Activated CD8-positive, alpha-beta memory T cell treated with anti-CD3 and anti-CD28 coated beads, Interleukin-2, amount 50 U/mL, for 4 hours (primary cell): ENCODE measurements around the gene PDZD2.
A peak's percentile ranks its signal among the peaks of the same experiment; 100 is the strongest.
"Not testable (repeated sequence)": the region's sequence is repeated elsewhere in the genome, so short reads cannot be mapped to it uniquely, and the experiment has no call there.

Experiments used
- DNase-seq: peaks from one replicate; pipeline ENCODE4 v3.0.0-alpha.2; 2020

Gene PDZD2

DNA sequence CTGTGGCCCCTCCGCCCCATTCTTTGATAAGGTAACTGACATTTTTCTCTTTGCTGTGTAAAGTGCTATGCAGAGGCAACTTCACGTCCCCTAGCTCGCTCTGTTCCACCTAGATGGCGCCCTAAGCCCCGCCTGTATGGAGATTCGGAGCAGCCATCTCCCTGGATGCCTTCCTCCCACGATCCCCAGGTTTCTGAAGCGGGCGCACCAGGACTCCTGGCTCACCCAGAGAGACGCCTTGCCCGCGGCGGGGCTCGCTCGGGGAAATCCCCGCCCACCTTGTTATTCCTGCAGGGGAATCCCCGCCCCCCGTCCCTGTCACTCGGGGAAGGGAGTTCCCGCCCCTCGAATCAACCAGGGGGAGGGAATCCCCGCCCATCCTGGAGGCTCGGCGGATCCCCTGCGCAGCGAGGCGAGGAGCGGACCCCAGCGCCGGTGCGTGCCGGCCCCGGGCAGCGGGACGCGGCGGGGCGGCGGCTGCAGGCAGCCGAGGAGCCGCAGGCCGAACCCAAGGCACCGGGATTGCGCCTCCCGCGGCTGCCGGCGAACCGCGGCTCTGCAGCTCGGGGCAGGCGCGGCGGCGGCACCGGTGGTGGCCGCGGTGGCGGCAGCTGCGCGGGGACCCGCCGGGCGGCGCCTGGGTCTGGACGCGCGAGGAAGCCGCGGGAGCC lies at the start of gene PDZD2:
Gene PDZD2, plus strand, starts transcription at position 384 of the 671 bp plus-strand sequence.
- DNase-seq = peak; percentile 81

DNA sequence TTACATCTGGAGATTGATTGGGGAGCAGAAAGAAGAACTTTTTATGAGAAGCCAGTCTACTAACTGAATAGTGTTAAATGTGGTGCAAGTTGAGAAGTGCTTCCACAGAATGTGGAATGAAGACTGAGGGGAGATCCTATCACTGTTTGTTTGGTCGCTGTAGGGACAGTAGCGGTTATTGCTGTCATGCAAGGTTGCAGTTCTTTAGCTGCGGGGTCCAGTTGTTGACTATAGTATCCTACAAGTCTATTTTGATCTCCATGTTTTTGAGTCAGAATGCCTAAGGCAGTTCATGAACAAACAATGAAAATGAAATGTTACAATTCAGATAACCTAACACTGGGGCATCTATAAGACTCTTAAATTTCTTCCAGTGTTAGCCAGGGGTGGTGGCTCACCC lies 45.3 kb upstream of the PDZD2 start:
- no peak for DNase-seq

DNA sequence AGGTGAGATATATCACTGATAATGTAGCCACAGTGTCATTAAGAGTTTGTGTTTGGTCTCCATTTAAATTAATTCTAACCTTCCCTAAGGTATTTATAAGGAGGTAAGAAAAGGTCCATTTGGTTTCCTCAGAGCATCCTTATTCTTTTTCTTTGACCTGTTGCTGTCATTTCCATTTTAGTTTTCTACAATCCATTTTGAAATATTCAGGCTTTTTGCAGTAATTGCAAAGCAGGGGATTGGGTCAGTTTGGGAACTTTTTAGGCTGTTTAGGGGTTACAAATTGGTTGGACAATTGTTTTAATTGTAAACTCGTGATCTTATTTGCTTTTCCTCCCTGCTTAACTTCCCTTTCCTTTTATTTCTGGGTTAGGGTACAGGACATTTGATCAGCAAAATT lies 42.6 kb upstream of the PDZD2 start:
- no peak for DNase-seq

DNA sequence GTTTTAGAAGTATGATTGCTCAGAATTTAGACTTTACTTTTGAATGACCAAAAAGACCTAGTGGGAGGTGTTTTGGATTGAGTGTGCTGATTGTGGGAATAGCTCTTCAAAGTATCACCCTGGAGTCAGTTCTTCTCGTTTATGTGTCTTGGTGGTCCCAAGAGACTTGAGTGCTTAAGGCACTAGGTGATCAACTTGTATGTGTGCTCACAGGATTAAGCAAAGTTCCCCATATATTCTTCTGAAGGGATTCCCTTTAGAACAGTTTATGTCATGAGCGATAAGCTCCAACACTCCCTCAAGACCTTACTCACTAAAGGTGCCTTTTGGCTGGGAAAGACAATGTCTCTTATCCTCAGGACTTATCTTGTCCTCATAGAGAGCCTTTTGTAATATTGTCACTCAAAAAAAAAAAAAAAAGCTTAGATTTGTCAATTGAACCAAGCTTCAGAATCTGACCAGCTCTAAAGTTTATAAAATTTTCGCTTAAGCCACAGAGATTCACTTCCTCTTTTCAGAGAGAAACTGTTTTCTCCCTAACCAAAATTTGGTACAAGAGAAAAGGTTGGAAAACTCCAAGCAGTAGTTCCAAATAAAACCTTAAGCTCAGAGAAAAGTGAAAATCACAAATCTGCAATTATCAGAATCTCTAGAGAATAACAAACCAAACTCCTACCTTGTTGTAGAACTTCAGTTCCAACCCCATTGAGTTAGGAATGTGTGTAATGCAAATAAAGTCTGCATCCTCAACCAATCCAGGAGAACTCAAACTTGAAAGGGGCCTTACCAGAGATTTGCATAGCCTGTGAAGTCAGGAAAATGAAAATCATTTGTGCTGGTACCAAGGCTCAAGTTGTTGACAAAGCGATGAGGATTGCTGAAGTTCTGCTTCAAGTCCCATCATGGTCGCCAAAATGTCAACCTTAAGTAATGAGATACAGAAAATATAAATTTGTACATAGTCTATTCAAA lies 40.0 kb upstream of the PDZD2 start:
- DNase-seq = no peak

GRCh38 chr5:31602305-31602704 lies 36.6 kb upstream of the PDZD2 start:
- DNase-seq = not testable (repeated sequence)

- no peak for DNase-seq
These were observed 34.7 kb upstream of the PDZD2 start for GRCh38 chr5:31604240-31604639.

DNA sequence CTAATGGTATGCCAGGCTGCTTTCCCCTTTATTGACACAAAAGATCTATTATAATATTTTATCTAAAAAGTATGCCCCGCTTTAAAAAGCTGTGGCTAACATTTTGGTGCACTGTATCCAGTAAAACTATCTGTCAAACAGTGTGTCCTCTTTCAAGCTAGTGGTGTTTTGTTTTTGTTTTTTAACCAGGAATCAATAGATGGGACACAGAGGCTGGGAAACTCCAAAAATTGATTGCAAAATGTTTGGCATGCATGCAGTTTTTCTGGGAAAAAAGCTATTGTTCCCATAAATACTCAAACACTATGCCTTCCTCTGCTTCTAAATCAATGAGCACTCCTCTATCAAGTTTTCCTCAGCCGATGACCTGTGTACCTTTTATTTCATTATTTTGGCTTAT lies 34.3 kb upstream of the PDZD2 start:
- no peak for DNase-seq

- no peak for DNase-seq
These were observed 33.0 kb upstream of the PDZD2 start for GRCh38 chr5:31605920-31606319.

DNA sequence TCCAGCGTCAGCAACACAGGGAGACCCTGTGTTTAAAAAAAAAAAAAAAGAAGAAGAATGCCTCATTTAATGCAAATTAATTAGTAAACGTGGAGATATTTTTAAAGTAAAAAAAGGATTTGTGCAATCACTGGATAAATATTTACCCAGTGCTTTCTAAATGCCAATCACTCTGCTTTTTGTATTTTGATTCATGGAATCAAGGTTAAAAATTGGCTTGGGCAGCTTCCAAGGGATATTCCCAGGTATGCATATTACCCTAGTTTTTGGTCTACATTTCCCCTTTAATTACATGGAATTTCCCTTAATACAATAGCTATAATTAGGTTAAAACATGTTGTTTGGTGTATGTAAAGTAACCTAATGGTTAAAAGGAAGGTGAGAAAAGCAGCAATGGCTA lies 31.4 kb upstream of the PDZD2 start:
- DNase-seq = no peak

- no peak for DNase-seq
These were observed 27.9 kb upstream of the PDZD2 start for GRCh38 chr5:31611002-31611401.

- DNase-seq = no peak
These were observed 25.3 kb upstream of the PDZD2 start for GRCh38 chr5:31613651-31614050.

DNA sequence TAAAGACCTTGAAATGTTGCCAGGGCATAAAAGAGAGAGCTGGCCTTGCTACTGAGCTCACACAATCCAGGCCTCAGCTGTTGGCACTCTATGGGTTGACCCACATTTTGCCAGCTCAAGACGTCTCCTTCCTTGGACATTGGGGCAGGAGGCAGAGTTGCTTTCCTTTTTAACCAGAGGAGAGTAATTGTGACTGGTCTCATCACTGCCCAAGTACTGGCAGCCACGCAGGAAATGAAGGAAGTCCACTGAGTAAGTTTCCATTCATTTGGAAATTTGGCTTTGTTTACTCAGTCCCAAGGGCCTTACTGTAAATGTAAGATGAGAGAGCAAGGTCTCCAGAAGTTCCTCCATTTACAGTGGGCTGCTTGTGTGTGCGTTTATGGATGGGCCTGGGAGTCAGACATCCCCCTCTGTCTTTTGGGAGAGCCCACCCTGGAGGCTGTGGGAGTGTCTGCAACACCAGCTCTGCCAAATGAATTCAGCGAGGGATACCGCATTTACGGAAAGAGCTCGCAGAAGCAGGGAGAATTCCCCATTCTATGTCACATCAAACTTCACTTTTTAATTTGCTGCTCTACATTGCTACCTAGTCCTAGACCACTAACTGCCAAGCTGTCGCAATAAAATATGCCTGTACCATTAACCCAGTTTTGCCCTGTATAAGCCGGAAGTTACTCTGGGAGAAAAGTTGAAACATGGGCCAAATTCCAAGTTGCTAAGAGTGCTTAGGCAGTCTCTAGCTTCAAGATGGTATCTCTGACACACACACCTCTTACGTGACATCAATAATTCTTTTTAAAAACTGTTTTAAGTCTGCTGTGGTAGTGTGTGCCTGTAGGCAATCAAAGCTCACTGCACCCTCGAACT lies 24.5 kb upstream of the PDZD2 start:
- no peak for DNase-seq

DNA sequence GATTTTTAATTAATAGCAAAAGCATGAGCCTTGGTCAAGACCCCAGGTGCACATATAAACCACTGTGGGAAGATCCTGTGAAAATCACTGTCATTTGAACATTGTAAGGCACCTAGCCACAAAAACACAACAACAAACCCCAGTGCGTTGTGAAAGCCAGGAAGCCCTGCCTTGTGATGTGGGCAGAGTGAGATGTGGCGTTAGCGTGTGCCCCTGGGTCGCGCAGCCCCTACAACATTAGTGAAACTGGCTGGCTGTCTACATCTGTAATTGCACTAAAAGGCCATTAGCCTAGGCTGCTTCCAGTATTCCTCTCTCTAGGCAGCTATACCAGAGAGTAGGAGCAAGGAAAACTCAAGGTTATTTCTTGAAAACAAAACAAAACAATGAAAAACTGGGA lies 21.1 kb upstream of the PDZD2 start:
- no peak for DNase-seq

GRCh38 chr5:31620026-31620425 lies 18.9 kb upstream of the PDZD2 start:
- DNase-seq = no peak

DNA sequence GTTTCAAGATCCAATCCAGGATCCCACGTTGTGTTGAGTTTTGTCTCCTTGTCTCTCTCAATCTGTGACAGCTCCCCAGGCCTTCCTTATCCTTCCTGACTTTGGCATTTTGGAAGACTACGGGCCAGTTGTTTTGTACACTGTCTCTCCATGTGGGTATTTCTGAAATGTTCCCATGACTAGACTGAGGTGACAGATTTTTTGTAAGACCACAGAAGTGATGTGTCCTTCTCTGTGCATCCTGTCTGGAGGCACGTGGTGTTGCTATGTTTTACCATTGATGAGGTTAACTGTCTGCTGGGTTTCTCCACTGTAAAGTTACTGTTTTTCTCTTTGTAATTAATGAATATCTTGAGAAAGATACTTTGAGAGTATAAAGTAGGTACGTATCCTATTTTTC lies 15.7 kb upstream of the PDZD2 start:
- DNase-seq = no peak

GRCh38 chr5:31625394-31625793 lies 13.5 kb upstream of the PDZD2 start:
- DNase-seq = no peak

DNA sequence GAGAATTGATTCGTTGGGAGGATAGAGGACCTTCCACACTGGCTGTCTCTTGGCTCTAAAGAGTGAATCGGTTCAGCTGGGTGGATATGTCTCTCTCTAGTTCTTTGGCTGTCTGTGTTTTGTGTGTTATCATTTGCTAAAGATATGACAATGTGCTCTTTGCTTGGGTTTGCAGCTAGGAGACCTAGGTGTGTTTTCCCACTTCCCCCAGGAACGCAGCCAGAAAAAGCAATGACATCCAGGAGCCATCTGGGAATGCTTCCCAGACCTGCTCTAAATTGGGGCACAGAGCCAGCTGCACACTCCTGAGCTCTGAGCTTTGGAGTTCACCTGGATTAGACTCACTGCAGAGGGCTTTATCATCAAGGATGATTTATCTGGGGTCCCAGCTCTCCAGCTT lies 12.8 kb upstream of the PDZD2 start:
- DNase-seq = no peak

DNA sequence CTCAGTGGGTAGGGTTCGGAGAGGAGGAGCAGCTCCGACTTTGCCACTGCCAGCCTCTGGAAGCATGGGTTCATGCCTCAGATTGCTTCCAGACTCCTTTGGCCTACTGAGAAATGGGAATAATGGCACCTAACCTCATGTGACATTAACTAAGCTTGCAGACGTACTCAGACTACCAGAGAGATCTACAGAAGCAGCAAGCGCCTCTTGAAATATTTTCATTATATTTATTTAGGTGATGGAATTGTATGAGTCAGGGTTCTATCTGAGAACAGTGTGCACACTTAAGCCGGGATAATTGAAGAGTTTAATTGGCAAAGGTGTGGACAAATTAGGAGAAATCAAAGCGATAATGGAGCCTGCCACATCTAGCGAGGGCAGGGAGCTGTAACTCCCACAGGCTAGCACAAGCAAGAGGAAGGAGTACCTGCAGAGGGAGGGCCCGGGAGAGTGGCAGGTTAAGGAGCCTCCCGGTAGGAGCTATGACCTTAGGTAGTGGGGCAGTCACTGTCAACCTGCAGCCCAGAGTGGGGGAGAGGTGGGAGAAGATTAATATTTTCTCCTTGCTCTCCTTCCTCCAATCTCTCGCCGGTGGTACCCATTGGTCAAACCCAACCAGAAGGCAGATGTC lies 12.2 kb upstream of the PDZD2 start:
- DNase-seq = no peak

DNA sequence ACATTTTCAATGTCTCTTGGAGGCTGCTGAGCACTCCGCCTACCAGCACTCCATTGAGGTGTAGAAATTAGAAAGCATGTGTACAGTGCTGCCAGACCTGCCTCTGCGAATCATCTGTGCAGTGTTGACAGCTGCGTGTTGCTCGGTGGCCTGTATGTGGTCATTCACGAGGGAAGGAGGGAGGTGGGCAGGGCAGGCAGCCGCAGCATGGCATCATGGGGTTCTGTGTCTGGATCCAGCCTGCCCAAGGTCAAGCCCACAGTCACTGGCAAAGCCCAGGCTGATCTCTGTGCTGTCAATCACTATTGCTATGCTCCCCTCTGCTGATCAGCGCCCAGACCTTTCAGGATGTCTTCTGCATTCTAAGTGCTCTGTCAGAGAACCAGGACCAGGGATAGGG lies 8.0 kb upstream of the PDZD2 start:
- DNase-seq = no peak

DNA sequence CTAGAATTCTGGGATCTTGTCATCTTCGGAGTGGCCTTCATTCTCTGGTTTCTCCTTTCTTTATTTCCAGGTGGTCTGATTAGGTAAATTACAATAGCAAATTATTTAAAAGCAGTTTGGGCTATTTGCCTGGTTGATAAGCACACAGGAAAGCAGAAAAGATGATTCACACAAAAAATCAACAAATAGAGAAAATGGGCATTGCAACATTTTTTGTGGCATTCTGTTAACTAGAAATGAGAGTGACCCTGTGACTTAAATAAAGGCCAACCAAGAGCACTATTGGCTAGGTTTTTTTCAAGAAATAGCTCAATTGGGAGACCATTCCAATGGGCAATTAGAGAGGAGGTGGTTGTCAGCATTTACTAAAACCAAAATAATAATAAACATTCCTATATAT lies 6.5 kb upstream of the PDZD2 start:
- DNase-seq = no peak

DNA sequence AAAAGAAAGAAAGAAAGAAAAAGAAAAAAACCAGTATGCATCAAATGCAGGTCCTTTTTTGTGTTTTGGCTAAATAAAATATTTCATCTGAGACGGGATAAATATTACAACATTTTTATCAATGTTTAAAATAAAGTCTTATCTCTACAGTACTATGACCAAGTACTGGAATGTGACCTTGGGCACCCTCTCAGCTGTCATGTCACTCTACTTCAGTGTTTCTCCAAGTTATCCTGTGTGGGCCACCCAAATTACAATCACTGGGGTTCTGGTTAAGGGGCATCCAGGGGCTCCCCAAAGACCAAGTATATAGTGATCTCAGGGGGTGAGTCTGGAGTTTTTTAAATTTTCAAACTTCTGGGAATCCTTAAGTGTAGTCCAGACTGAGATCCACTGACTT lies 3.5 kb upstream of the PDZD2 start:
- no peak for DNase-seq

DNA sequence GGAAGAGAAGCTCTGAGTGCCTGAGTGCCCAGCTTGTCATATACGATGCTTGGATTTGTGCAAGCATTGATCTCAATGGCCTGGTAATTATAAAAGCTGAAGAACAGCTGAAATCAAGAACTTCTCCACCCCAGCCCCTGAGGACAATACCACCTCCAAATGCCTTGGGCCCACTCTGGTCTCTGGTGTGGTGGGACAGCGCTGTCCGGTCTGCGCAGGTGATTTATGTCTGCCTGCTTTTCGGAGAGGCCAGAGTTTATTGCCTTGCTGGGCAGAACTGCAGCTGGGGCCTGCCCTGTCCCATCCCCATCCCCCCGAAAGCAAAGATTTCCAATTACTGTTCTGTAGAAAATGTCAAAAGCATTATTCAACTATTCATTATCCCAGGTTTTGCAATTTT lies 1.1 kb upstream of the PDZD2 start:
- DNase-seq = no peak

GRCh38 chr5:31638345-31638744 lies 586 bp upstream of the PDZD2 start:
- DNase-seq = no peak
